ENCODE measurements around the gene MORC1.

Gene MORC1

DNA sequence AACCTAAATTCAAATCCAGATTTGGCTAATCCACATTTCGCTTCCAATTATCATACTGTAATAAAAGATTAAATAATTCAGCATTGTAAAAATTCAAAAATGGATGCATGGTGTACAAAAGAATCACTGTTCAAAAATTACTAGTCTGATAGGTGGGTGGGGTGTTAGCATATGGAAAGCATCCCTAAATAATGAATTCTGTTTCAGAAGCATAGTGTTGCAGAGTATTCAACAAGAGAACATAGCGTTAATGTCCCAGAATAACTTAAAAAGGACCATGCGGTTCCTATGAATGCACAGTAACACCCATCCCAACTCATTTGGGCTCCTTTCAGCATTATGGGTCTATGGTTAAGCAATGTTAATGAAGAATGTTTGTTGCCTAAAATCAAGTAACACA, 51.1 kb downstream of the MORC1 start:
- H3K4me3 ChIP-seq = no peak overlapping the region
- TF ChIP-seq, protein P1, sequence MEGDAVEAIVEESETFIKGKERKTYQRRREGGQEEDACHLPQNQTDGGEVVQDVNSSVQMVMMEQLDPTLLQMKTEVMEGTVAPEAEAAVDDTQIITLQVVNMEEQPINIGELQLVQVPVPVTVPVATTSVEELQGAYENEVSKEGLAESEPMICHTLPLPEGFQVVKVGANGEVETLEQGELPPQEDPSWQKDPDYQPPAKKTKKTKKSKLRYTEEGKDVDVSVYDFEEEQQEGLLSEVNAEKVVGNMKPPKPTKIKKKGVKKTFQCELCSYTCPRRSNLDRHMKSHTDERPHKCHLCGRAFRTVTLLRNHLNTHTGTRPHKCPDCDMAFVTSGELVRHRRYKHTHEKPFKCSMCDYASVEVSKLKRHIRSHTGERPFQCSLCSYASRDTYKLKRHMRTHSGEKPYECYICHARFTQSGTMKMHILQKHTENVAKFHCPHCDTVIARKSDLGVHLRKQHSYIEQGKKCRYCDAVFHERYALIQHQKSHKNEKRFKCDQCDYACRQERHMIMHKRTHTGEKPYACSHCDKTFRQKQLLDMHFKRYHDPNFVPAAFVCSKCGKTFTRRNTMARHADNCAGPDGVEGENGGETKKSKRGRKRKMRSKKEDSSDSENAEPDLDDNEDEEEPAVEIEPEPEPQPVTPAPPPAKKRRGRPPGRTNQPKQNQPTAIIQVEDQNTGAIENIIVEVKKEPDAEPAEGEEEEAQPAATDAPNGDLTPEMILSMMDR (IDR thresholded peaks at IDR 0.05) = no peak
- DNase-seq (ENCODE audit: low spot score) = no peak
- no peak overlapping the region for H3K27ac ChIP-seq

DNA sequence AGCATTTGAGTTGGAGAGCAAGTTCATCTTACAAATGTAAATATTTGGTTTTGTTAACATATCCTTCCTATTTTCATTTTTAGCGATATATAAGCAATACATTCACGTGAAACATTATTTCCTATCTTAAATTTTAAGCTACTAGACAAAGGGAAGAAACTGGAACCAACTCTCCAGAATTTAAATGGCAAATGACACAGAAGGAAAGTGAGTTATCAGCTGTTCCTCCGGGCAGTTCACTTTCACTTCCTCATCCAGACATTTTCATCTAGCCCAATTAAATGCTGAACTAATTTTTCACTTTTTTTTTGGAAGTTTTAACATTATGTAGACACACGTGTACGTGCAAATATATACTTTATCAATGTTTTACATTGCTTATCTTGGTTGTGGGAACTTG, 58.7 kb downstream of the MORC1 start:
- H3K4me3 ChIP-seq = no peak overlapping the region
- H3K27ac ChIP-seq = no peak overlapping the region
- no peak for DNase-seq (ENCODE audit: low spot score)
- TF ChIP-seq, protein P1 (IDR thresholded peaks at IDR 0.05) = no peak

DNA sequence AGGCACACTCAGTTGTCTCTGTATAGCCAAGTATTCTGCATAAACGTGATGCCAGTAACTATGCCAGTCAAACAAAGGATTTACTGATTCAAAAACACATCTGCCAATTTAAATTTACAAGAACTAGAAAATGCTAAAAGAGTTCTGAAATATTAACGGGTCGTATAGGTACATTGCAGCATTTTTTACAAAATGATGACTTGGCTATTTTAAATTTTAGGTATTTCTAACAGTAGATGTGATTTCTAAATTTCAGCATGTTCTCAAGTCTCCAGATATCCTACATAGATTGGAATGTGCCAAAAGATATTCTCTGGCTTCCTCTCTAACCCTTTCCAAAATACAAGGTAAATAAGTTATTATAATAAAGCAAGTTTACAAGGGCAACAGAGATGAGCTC, 60.3 kb downstream of the MORC1 start:
- no peak overlapping the region for H3K27ac ChIP-seq
- no peak for DNase-seq (ENCODE audit: low spot score)
- TF ChIP-seq, protein P1 (IDR thresholded peaks at IDR 0.05) = no peak
- H3K4me3 ChIP-seq = no peak overlapping the region

DNA sequence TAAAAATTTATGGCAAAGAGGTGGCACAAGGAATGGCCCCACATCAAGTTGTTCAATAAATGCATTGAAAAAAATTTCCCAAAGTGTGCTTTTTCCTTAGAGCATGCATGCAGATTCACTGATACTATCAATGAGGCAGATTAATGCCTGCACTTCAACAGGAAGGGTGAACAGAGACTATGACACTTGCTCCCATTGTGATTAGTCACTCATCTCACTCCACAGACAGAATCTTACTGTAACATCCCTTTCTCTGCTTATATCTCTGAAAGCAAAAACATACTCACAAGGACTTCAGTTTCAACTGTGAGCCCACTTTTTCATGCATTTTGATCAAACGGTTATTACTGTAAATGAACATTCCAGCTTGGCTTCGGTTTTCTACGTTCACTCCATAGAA, 60.9 kb downstream of the MORC1 start:
- DNase-seq (ENCODE audit: low spot score) = no peak
- no peak overlapping the region for H3K4me3 ChIP-seq
- TF ChIP-seq, protein P1 (IDR thresholded peaks at IDR 0.05) = no peak
- no peak overlapping the region for H3K27ac ChIP-seq

GRCh38 chr3:109050591-109051167, 67.3 kb downstream of the MORC1 start:
- no peak overlapping the region for H3K27ac ChIP-seq
- H3K4me3 ChIP-seq = no peak overlapping the region
- TF ChIP-seq, protein P1 (IDR thresholded peaks at IDR 0.05) = no peak
- no peak for DNase-seq (ENCODE audit: low spot score)

DNA sequence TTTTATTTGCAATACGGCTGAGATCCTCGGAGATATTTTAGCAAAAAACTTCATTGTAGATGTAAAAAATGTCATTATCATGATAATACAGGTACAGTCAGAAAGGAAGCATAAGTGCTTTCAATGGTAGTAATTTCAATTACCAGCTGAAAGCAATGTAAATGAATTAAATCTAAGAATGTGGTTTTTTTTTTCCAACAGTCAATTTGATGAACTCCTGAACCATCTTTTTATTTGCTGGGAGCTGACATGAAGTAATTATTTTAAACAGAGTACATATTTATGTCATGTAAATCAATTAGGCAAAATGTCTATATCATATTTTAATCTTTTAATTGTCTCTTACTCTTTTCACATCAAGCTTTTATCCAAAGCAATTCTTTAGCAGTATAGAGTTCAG, 70.6 kb downstream of the MORC1 start:
- H3K27ac ChIP-seq = no peak overlapping the region
- no peak for DNase-seq (ENCODE audit: low spot score)
- TF ChIP-seq, protein P1 (IDR thresholded peaks at IDR 0.05) = no peak

GRCh38 chr3:109045271-109046040, 72.5 kb downstream of the MORC1 start:
- no peak for DNase-seq (ENCODE audit: low spot score)
- TF ChIP-seq, protein P1 (IDR thresholded peaks at IDR 0.05) = no peak
- Histone ChIP-seq H3K27ac (no peak overlapping the region), H3K4me3 (no peak overlapping the region)

More for the DNA sequence above, 70.6 kb downstream of the MORC1 start:
- no peak overlapping the region for H3K4me3 ChIP-seq
